Measurements from ENCODE around the gene BTBD19. TPM values are rescaled to one million over a fixed set of nuclear protein-coding genes. Genes with fewer than 3 reads are reported as not detected.
"Not testable (repeated sequence)": the region's sequence is repeated elsewhere in the genome, so short reads cannot be mapped to it uniquely, and the experiment has no call there.

BTBD19 gene
- total RNA-seq, 1 donor from 2014 or later = 26.7 TPM

DNA sequence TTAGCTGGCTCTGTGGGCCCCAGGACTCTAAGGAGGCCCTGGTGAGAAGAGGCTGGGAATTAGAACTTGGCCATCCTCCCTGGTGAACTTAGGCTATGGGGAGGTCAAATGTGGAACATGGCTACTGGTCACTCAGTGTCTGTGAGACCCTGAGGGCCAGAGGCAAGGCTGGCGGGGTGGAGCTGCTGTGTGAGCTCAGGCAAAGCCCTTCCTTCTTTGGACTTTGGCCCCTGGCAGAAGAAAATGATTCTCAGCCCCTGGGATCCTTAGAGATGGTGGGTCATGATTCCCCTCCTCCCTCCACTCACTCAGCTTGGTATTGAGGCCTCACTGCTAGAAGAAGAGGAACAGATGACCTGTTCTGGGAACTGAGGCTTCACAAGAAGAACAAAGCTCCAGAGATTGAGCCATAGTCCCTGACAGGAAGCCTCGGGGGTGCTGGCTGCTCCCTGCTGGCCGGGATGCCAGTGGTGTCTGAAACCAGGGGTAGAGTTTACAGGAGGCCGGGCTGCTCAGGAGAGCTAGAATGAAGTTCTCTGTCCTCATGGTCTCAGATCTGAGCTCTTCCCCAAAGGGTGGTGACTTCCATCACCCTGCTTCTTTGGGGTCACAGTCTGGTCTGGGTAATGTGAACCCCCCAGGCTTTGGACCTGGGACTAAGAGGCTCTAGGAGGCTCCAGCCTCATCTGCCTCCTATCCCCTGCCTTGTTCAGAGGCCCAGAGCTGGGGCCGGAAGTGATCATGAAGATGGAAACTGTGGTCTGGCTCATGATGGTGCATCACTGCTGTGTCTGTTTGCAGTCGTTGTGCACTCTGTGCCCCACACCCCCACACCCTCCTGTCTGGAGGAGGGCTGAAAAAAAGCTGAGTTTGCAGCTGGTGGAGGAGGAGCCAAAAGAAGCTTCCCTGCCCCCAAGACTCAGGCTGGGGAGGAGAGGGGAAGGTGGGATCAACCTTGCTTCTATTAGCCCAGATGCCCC, 905 bp downstream of the BTBD19 start:
- H3K27ac Mint-ChIP-seq = peak overlapping the region; percentile 99
- TF ChIP-seq, protein P1, sequence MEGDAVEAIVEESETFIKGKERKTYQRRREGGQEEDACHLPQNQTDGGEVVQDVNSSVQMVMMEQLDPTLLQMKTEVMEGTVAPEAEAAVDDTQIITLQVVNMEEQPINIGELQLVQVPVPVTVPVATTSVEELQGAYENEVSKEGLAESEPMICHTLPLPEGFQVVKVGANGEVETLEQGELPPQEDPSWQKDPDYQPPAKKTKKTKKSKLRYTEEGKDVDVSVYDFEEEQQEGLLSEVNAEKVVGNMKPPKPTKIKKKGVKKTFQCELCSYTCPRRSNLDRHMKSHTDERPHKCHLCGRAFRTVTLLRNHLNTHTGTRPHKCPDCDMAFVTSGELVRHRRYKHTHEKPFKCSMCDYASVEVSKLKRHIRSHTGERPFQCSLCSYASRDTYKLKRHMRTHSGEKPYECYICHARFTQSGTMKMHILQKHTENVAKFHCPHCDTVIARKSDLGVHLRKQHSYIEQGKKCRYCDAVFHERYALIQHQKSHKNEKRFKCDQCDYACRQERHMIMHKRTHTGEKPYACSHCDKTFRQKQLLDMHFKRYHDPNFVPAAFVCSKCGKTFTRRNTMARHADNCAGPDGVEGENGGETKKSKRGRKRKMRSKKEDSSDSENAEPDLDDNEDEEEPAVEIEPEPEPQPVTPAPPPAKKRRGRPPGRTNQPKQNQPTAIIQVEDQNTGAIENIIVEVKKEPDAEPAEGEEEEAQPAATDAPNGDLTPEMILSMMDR (IDR thresholded peaks at IDR 0.05; ENCODE audit: unreplicated experiment) = no peak
- H3K4me1 Mint-ChIP-seq (ENCODE audit: low read depth) = peaks cover 43% of the 10 kb centered on the region
- H3K27me3 Mint-ChIP-seq = no peaks in the 10 kb centered on the region
- peak overlapping the region; percentile 69 for H3K4me3 Mint-ChIP-seq (ENCODE audit: low read depth)
- no peaks in the 10 kb centered on the region for H3K9me3 Mint-ChIP-seq (ENCODE audit: low read depth)
- no peak for DNase-seq (ENCODE audit: low spot score, unreplicated experiment)
- no peaks in the 10 kb centered on the region for H3K36me3 Mint-ChIP-seq (ENCODE audit: insufficient read depth)

GRCh38 chr1:44810101-44810761, 1.9 kb downstream of the BTBD19 start:
- no peaks in the 10 kb centered on the region for H3K9me3 Mint-ChIP-seq (ENCODE audit: low read depth)
- DNase-seq (ENCODE audit: low spot score, unreplicated experiment) = no peak
- H3K4me3 Mint-ChIP-seq (ENCODE audit: low read depth) = no peak overlapping the region
- TF ChIP-seq, protein P1 (IDR thresholded peaks at IDR 0.05; ENCODE audit: unreplicated experiment) = no peak
- no peak overlapping the region for H3K27ac Mint-ChIP-seq
- no peaks in the 10 kb centered on the region for H3K27me3 Mint-ChIP-seq
- peaks cover 46% of the 10 kb centered on the region for H3K4me1 Mint-ChIP-seq (ENCODE audit: low read depth)
- H3K36me3 Mint-ChIP-seq (ENCODE audit: insufficient read depth) = peaks cover 6% of the 10 kb centered on the region

DNA sequence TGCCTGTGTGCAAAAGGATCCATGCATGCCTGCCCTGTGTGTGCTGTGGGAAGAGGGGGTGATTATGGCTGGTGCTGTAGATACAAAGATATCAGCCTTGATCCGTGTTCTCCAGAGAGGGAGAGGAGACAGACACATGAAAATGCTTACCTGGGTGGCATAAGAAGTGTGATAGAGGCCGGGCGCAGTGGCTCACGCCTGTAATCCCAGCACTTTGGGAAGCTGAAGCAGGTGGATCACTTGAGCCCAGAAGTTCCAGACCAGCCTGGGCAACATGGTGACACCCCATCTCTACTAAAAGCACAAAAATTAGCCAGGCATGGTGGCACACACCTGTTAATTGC, 2.4 kb downstream of the BTBD19 start:
- H3K4me3 Mint-ChIP-seq (ENCODE audit: low read depth); H3K9me3 Mint-ChIP-seq (ENCODE audit: low read depth); H3K27ac Mint-ChIP-seq; H3K36me3 Mint-ChIP-seq (ENCODE audit: insufficient read depth); DNase-seq (ENCODE audit: low spot score, unreplicated experiment); H3K27me3 Mint-ChIP-seq: not testable (repeated sequence)
- H3K4me1 Mint-ChIP-seq (ENCODE audit: low read depth) = peaks cover 46% of the 10 kb centered on the region

- no peaks in the 10 kb centered on the region for H3K9me3 Mint-ChIP-seq (ENCODE audit: low read depth)
- H3K27ac Mint-ChIP-seq = peak overlapping the region; percentile 27
- H3K36me3 Mint-ChIP-seq (ENCODE audit: insufficient read depth) = peaks cover 7% of the 10 kb centered on the region
- TF ChIP-seq, protein P1 (IDR thresholded peaks at IDR 0.05; ENCODE audit: unreplicated experiment) = no peak
- no peak overlapping the region for H3K4me3 Mint-ChIP-seq (ENCODE audit: low read depth)
- no peaks in the 10 kb centered on the region for H3K27me3 Mint-ChIP-seq
- DNase-seq (ENCODE audit: low spot score, unreplicated experiment) = no peak
- H3K4me1 Mint-ChIP-seq (ENCODE audit: low read depth) = peaks cover 46% of the 10 kb centered on the region
These were observed 2.9 kb downstream of the BTBD19 start for GRCh38 chr1:44811234-44811633.

DNA sequence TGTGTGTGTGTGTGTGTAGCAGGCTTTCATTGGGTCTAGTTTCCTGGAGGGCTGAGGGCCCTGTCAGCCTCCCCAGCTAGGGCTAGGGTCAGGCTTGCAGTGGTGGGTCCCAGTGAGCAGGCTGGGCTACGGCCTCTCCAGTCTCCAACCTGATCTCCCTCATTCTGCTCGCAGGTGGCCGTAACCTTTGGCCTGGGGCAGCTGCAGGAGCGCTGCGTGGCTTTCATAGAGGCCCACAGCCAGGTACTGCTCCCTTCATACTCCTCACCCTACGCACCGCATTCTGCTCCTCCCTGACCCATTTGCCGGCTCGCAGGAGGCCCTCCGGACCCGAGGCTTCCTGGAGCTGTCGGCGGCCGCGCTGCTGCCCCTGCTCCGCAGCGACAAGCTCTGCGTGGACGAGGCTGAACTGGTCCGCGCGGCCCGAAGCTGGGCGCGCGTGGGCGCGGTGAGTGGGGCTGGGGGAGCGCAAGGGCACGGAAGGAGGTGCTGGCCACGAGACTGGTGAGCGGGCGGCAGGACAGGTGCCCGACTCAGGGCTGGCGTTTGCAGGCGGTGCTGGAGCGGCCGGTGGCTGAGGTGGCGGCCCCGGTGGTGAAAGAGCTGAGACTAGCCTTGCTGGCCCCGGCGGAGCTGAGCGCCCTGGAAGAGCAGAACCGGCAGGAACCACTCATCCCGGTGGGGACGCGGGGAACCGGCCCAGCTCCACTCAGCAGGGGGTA, 4.7 kb downstream of the BTBD19 start:
- no peak for DNase-seq (ENCODE audit: low spot score, unreplicated experiment)
- peak overlapping the region; percentile 42 for H3K4me3 Mint-ChIP-seq (ENCODE audit: low read depth)
- H3K27ac Mint-ChIP-seq = no peak overlapping the region

DNA sequence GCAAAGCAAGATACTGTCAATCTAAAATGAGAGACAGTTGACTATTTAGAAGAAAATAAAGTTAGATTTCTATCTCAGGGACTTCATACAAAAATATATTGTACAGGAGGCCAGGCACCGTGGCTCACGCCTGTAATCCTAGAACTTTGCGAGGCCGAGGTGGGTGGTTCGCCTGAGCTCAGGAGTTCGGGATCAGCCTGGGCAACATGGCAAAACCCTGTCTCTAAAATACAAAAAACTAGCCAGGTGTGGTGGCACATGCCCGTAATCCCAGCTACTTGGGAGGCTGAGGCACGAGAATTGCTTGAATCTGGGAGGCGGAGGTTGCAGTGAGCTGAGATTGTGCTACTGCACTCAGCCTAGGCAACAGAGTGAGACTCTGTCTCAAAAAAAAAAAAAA, 7.6 kb downstream of the BTBD19 start:
- not testable (repeated sequence) for H3K9me3 Mint-ChIP-seq (ENCODE audit: low read depth); H3K36me3 Mint-ChIP-seq (ENCODE audit: insufficient read depth); H3K27ac Mint-ChIP-seq; H3K4me3 Mint-ChIP-seq (ENCODE audit: low read depth); DNase-seq (ENCODE audit: low spot score, unreplicated experiment); H3K27me3 Mint-ChIP-seq
- H3K4me1 Mint-ChIP-seq (ENCODE audit: low read depth) = peaks cover 26% of the 10 kb centered on the region

More for the DNA sequence above, 4.7 kb downstream of the BTBD19 start:
- no peaks in the 10 kb centered on the region for H3K9me3 Mint-ChIP-seq (ENCODE audit: low read depth)
- peaks cover 34% of the 10 kb centered on the region for H3K4me1 Mint-ChIP-seq (ENCODE audit: low read depth)
- TF ChIP-seq, protein P1 (IDR thresholded peaks at IDR 0.05; ENCODE audit: unreplicated experiment) = no peak
- peaks cover 9% of the 10 kb centered on the region for H3K36me3 Mint-ChIP-seq (ENCODE audit: insufficient read depth)
- no peaks in the 10 kb centered on the region for H3K27me3 Mint-ChIP-seq

Data from progenitor cell of endocrine pancreas (in vitro differentiated cells).